KMS-11 (cell line): ENCODE data around the gene SNCA.

Experiments
- H2AFZ ChIP-seq: fragments of 200-600 bp; sonication (generic); 2 replicates; pipeline ENCODE4 v1.6.1; 2016; ENCODE audit warnings: antibody characterized with exemption, mixed run types, low read depth
- H3K27ac ChIP-seq: fragments of 200-600 bp; sonication (generic); 2 replicates; pipeline ENCODE4 v1.6.1; 2016; ENCODE audit warnings: mild to moderate bottlenecking, mixed run types
- H3K27me3 ChIP-seq: fragments of 200-600 bp; sonication (generic); 2 replicates; pipeline ENCODE4 v1.6.1; 2017; ENCODE audit warnings: mild to moderate bottlenecking, low read depth, mixed run types, moderate library complexity; ENCODE audit not compliant: insufficient read depth
- H3K36me3 ChIP-seq: fragments of 200-600 bp; sonication (generic); 2 replicates; pipeline ENCODE4 v1.6.1; 2017; ENCODE audit warnings: mild to moderate bottlenecking, mixed run types; ENCODE audit not compliant: insufficient read depth
- H3K4me1 ChIP-seq: fragments of 200-600 bp; sonication (generic); 2 replicates; pipeline ENCODE4 v1.6.1; 2016; ENCODE audit warnings: mild to moderate bottlenecking, low read depth, mixed run types; ENCODE audit not compliant: poor library complexity, severe bottlenecking
- H3K4me2 ChIP-seq: fragments of 200-600 bp; sonication (generic); 2 replicates; pipeline ENCODE4 v1.7.0; 2016; ENCODE audit warnings: mild to moderate bottlenecking, mixed run types
- H3K4me3 ChIP-seq: fragments of 200-600 bp; sonication (generic); IDR thresholded peaks from 2 replicates; pipeline ENCODE4 v1.6.1; 2017; ENCODE audit warnings: low read depth, low read length, mixed read lengths; ENCODE audit not compliant: insufficient read depth
- H3K79me2 ChIP-seq: fragments of 200-600 bp; sonication (generic); 2 replicates; pipeline ENCODE4 v1.6.1; 2016; ENCODE audit warnings: low read depth, mixed run types; ENCODE audit not compliant: insufficient read depth
- H3K9ac ChIP-seq: fragments of 200-600 bp; sonication (generic); 2 replicates; pipeline ENCODE4 v1.6.1; 2016; ENCODE audit warnings: mild to moderate bottlenecking, mixed run types
- H4K20me1 ChIP-seq: fragments of 200-600 bp; sonication (generic); 2 replicates; pipeline ENCODE4 v1.6.1; 2016; ENCODE audit warnings: mild to moderate bottlenecking, mixed run types; ENCODE audit not compliant: insufficient read depth
- TF ChIP-seq, protein P1 (sequence below): fragments of 200-600 bp; sonication (generic); conservative IDR thresholded peaks from 2 replicates; pipeline ENCODE4 v1.6.1; 2017; ENCODE audit warnings: low read depth, mild to moderate bottlenecking, antibody characterized with exemption, low read length, moderate library complexity, mixed read lengths

The SNCA gene

DNA sequence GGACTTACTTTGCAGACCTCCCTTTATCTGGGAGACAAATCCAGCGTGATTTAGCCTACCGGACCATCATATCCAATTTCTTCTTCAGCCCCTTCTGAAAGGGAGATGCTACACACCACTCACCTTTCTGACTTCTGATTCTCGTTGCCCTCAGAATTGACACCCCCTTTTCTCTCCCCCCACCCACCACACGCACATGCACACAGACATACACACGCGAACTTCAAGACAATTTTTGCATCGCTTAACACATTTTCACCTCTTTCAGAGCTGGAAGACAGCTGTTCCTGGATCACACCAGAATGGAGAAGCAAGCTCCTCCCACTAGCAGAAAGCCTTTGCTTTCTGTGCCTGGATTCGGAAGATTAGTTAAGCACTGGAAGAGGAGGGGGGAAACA is 1.0 kb upstream of the SNCA start:
- no peak overlapping the region for H3K9ac ChIP-seq
- no peaks in the 10 kb centered on the region for H3K79me2 ChIP-seq
- no peak overlapping the region for H3K4me2 ChIP-seq
- no peak overlapping the region for H2AFZ ChIP-seq
- TF ChIP-seq, protein P1, sequence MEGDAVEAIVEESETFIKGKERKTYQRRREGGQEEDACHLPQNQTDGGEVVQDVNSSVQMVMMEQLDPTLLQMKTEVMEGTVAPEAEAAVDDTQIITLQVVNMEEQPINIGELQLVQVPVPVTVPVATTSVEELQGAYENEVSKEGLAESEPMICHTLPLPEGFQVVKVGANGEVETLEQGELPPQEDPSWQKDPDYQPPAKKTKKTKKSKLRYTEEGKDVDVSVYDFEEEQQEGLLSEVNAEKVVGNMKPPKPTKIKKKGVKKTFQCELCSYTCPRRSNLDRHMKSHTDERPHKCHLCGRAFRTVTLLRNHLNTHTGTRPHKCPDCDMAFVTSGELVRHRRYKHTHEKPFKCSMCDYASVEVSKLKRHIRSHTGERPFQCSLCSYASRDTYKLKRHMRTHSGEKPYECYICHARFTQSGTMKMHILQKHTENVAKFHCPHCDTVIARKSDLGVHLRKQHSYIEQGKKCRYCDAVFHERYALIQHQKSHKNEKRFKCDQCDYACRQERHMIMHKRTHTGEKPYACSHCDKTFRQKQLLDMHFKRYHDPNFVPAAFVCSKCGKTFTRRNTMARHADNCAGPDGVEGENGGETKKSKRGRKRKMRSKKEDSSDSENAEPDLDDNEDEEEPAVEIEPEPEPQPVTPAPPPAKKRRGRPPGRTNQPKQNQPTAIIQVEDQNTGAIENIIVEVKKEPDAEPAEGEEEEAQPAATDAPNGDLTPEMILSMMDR, result no peak
- H3K27me3 ChIP-seq, result no peaks in the 10 kb centered on the region
- H3K27ac ChIP-seq, result no peak overlapping the region
- no peaks in the 10 kb centered on the region for H4K20me1 ChIP-seq
- no peaks in the 10 kb centered on the region for H3K36me3 ChIP-seq
- H3K4me3 ChIP-seq, result no peak overlapping the region
- H3K4me1 ChIP-seq, result no peaks in the 10 kb centered on the region

DNA sequence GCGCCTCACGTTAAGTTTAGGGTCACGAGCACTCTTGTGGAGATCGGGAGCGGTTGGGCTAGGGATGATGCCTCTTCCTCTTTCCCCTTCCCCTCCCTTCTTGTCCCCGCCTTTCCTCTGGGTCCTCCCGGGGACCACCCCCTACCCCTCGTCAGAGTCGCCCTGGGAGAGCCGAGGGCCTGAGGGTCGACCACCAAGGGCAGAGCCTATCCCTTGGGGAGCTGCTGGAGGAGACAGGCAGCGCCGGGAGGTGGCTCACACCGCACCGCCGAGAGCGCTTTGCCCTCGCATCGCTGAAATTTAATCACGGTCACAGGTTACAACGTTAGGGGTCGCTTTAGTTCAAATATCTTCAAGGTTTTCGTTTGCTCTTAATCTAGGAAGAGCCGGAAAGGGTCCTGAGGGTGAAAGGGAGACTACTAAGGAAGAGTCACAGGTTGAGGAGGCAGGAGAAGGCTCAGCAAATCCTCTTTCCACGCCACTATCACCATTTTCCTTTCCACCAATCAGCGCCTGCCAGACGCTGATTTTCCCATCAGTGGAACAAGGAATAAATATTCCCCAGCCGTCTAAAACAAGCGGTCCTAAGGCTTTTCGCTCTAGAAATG is 528 bp upstream of the SNCA start:
- Histone ChIP-seq H3K4me3 (no peak overlapping the region), H3K4me2 (no peak overlapping the region), H3K4me1 (no peaks in the 10 kb centered on the region), H2AFZ (peak overlapping the region; percentile 21; the same call in 1 of the 2 replicates), H3K9ac (no peak overlapping the region), H3K79me2 (no peaks in the 10 kb centered on the region), H3K27ac (no peak overlapping the region), H3K36me3 (no peaks in the 10 kb centered on the region), H4K20me1 (no peaks in the 10 kb centered on the region), H3K27me3 (no peaks in the 10 kb centered on the region)
- TF ChIP-seq, protein P1, result no peak

DNA sequence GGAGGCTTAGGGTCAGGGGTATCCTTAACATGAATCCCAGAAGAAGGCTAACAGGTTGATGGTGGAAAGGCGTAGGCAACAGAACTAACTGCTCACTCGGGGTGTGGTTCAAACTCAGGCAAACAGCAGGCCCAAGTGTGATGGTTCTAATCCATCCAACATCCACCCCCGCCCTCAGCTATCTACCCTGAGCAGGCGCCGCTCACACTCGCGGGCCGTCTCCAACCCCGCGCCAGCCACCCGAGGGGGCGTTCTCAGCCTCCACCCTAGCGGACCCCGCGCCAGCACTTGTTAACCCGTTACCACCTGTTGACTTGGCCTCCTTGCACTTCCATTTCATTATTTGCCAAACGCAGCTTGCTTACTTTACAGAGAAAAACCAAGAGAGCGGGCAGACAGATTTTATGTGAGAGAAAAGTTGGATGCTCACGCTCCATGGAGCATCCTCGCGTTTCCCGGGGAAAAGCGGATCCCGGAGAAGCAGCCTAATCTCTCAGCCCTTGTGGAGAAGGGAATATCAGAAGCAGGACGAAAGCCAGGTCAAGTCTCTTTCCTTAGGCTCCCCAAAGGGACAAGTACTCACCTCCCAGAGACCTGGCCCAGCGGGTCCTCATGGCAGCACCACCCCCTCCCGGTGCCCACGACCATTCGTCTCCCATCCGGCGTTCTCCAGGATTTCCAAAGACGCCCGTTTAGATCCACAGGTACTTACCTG is 773 bp downstream of the SNCA start:
- Histone ChIP-seq H3K9ac (no peak overlapping the region), H3K27ac (no peak overlapping the region), H2AFZ (no peak overlapping the region), H3K79me2 (no peaks in the 10 kb centered on the region), H3K27me3 (no peaks in the 10 kb centered on the region), H3K4me1 (peaks cover 1% of the 10 kb centered on the region), H4K20me1 (no peaks in the 10 kb centered on the region), H3K4me3 (no peak overlapping the region), H3K4me2 (no peak overlapping the region), H3K36me3 (no peaks in the 10 kb centered on the region)
- TF ChIP-seq, protein P1, result no peak

DNA sequence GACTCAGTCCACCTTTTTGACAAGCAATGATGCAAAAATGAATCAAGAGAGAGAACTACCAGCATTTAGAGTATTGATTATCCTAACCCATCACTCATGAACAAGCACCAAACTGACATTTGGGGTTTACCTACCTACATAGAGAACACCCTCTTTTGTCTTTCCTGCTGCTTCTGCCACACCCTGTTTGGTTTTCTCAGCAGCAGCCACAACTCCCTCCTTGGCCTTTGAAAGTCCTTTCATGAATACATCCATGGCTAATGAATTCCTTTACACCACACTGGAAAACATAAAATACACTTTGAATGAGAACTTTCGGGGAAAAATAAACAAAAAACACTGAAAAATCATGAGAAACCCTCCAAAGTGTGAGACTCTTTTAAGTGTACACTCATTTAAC is 1.5 kb downstream of the SNCA start:
- H2AFZ ChIP-seq, result no peak overlapping the region
- no peak overlapping the region for H3K4me2 ChIP-seq
- H3K27ac ChIP-seq, result no peak overlapping the region
- TF ChIP-seq, protein P1, result no peak
- H3K4me3 ChIP-seq, result no peak overlapping the region
- H3K4me1 ChIP-seq, result peaks cover 9% of the 10 kb centered on the region
- no peaks in the 10 kb centered on the region for H4K20me1 ChIP-seq
- no peaks in the 10 kb centered on the region for H3K36me3 ChIP-seq
- H3K27me3 ChIP-seq, result no peaks in the 10 kb centered on the region
- no peaks in the 10 kb centered on the region for H3K79me2 ChIP-seq
- H3K9ac ChIP-seq, result no peak overlapping the region
